Measurements from ENCODE around the gene CLIC1.

Gene CLIC1

DNA sequence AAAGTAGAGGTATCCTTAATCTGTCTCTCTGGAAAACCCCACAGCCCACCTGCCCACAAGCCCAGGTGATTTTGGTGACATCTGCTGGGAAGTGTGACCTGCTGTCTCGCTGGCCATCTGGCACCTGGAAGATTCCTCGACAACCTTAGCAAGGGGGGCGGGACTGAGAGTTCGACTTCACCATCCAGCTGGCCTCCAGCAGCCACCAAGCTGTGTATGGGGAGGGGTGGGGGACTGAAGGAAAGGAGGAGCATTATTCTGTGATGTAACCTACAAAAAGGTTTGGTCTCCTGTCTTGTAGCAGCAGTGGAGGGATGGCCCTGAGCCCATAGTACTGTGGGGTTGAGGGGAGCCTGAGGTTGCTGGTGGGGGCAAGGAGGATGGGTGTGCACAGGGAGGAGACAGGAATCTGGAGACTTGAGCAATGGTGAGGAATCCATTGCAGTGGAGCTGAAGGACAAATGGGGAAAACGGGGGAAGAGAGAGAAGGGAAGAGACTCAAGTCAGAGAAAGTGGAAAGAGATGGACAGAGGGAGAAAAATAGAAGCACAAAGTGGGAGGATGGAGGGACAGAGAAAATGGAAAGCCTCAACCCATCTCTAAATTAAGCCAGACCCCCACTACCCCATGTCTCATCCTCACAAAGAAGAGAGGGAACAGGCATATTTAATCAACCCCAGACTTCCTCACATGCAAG is 25.7 kb downstream of the CLIC1 start:
- no peak for TF ChIP-seq SIN3A (IDR thresholded peaks at IDR 0.05; ENCODE audit: borderline replicate concordance, insufficient read depth, low read length)
- no peak for TF ChIP-seq TAF1 (IDR thresholded peaks at IDR 0.05; ENCODE audit: borderline replicate concordance, insufficient read depth, low read length)
- TF ChIP-seq POLR2AphosphoS5 (IDR thresholded peaks at IDR 0.05; ENCODE audit: low read depth, low read length) = no peak
- no peak for TF ChIP-seq FOXP2 (optimal IDR thresholded peaks at IDR 0.05; ENCODE audit: borderline replicate concordance, extremely low read depth, extremely low read length, insufficient read depth)
- TF ChIP-seq, protein P1, sequence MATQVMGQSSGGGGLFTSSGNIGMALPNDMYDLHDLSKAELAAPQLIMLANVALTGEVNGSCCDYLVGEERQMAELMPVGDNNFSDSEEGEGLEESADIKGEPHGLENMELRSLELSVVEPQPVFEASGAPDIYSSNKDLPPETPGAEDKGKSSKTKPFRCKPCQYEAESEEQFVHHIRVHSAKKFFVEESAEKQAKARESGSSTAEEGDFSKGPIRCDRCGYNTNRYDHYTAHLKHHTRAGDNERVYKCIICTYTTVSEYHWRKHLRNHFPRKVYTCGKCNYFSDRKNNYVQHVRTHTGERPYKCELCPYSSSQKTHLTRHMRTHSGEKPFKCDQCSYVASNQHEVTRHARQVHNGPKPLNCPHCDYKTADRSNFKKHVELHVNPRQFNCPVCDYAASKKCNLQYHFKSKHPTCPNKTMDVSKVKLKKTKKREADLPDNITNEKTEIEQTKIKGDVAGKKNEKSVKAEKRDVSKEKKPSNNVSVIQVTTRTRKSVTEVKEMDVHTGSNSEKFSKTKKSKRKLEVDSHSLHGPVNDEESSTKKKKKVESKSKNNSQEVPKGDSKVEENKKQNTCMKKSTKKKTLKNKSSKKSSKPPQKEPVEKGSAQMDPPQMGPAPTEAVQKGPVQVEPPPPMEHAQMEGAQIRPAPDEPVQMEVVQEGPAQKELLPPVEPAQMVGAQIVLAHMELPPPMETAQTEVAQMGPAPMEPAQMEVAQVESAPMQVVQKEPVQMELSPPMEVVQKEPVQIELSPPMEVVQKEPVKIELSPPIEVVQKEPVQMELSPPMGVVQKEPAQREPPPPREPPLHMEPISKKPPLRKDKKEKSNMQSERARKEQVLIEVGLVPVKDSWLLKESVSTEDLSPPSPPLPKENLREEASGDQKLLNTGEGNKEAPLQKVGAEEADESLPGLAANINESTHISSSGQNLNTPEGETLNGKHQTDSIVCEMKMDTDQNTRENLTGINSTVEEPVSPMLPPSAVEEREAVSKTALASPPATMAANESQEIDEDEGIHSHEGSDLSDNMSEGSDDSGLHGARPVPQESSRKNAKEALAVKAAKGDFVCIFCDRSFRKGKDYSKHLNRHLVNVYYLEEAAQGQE (IDR thresholded peaks at IDR 0.05; ENCODE audit: insufficient read depth in 1 of 2, low read depth in 2 of 2, low read length in 2 of 2) = no peak

DNA sequence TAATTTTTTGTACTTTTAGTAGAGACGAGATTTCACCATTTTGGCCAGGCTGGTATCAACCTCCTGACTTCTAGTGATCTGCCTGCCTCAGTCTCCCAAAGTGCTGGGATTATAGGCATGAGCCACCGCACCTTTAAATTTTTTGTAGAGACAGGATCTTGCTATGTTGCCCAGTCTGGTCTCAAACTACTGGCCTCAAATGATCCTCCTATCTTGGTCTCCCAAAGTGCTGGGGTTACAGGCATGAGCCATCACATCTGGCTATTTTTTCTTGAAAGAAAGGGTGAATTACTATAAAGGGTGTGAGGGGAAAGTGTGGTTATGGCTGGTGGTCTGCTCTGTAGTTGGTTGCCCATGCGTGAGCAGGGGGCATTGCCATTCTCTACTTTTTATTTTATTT is 28.1 kb downstream of the CLIC1 start:
- TF ChIP-seq FOXP2 (optimal IDR thresholded peaks at IDR 0.05; ENCODE audit: borderline replicate concordance, extremely low read depth, extremely low read length, insufficient read depth) = no peak
- TF ChIP-seq SIN3A (IDR thresholded peaks at IDR 0.05; ENCODE audit: borderline replicate concordance, insufficient read depth, low read length) = no peak

DNA sequence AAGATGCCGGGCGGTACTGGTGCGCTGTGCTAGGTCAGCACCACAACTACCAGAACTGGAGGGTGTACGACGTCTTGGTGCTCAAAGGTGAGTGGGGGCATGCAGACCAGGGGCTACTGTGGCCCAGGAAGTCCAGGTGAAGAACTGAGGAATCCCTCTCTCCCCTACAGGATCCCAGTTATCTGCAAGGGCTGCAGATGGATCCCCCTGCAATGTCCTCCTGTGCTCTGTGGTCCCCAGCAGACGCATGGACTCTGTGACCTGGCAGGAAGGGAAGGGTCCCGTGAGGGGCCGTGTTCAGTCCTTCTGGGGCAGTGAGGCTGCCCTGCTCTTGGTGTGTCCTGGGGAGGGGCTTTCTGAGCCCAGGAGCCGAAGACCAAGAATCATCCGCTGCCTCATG is 28.6 kb downstream of the CLIC1 start:
- TF ChIP-seq TAF1 (IDR thresholded peaks at IDR 0.05; ENCODE audit: borderline replicate concordance, insufficient read depth, low read length) (no peak), POLR2AphosphoS5 (IDR thresholded peaks at IDR 0.05; ENCODE audit: low read depth, low read length) (no peak), SIN3A (IDR thresholded peaks at IDR 0.05; ENCODE audit: borderline replicate concordance, insufficient read depth, low read length) (no peak), FOXP2 (optimal IDR thresholded peaks at IDR 0.05; ENCODE audit: borderline replicate concordance, extremely low read depth, extremely low read length, insufficient read depth) (no peak)
- TF ChIP-seq, protein P1 (IDR thresholded peaks at IDR 0.05; ENCODE audit: insufficient read depth in 1 of 2, low read depth in 2 of 2, low read length in 2 of 2) = no peak

DNA sequence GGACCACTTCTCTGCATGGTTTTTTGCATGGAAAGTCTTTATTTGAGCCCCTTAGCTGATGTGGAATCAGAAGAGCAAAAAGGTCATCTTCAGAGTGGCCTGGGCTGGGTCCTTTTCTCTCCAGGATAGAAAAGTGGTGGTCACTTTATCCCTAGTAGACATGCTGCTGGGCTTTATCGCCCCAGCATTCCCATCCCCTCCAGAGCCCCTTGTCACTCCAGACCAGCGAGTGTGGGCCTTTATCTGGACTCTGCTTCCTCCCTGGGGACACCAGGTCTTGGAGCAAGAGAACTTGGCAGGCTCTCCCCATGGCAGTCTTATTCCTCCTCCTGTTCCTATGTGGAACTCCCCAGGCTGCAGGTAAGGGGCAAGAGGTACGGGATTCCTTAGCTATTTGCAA is 29.7 kb downstream of the CLIC1 start, which contains the start of gene LY6G6F:
LY6G6F (plus strand) TSS at position 268 of the 400 bp plus-strand sequence; CDS start at position 309, 41 bp downstream.
- TF ChIP-seq, protein P1 (IDR thresholded peaks at IDR 0.05; ENCODE audit: insufficient read depth in 1 of 2, low read depth in 2 of 2, low read length in 2 of 2) = no peak
- no peak for TF ChIP-seq FOXP2 (optimal IDR thresholded peaks at IDR 0.05; ENCODE audit: borderline replicate concordance, extremely low read depth, extremely low read length, insufficient read depth)
- no peak for TF ChIP-seq SIN3A (IDR thresholded peaks at IDR 0.05; ENCODE audit: borderline replicate concordance, insufficient read depth, low read length)
- TF ChIP-seq POLR2AphosphoS5 (IDR thresholded peaks at IDR 0.05; ENCODE audit: low read depth, low read length) = no peak

DNA sequence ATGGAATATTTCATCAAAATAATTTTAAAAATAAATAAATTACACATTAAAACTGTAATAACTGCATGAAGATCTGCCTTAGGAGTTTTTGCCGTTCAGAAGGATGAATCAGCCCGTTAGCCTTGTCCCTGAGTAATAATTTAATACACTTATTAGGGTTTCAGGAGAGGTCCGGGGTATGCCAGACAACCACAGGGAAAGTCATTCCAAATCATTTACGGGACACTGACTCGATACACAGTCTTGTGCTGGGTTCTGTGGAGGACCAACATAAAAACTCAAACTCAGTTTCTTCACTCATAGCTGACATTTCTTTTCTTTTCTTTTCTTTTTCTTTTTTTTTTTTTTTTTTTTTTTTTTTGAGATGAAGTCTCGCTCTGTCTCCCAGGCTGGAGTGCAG is 30.4 kb downstream of the CLIC1 start:
- TF ChIP-seq SIN3A (IDR thresholded peaks at IDR 0.05; ENCODE audit: borderline replicate concordance, insufficient read depth, low read length) (no peak), FOXP2 (optimal IDR thresholded peaks at IDR 0.05; ENCODE audit: borderline replicate concordance, extremely low read depth, extremely low read length, insufficient read depth) (no peak), POLR2AphosphoS5 (IDR thresholded peaks at IDR 0.05; ENCODE audit: low read depth, low read length) (no peak), TAF1 (IDR thresholded peaks at IDR 0.05; ENCODE audit: borderline replicate concordance, insufficient read depth, low read length) (no peak)
- TF ChIP-seq, protein P1 (IDR thresholded peaks at IDR 0.05; ENCODE audit: insufficient read depth in 1 of 2, low read depth in 2 of 2, low read length in 2 of 2) = no peak
